ENCODE results near the gene SSPN. TPM values are rescaled to one million over a fixed set of nuclear protein-coding genes. Genes with fewer than 3 reads are reported as not detected.
A peak's percentile ranks its signal among the peaks of the same experiment; 100 is the strongest.

The SSPN gene
- total RNA-seq, 1 experiment from 2014 or later: 0.17 TPM

GRCh38 chr12:26188127-26188526 is 7.2 kb upstream of the SSPN start:
- Histone ChIP-seq H3K9ac (ENCODE audit: low read length) (no peak overlapping the region), H3K4me1 (ENCODE audit: control insufficient read depth in 1 of 2, insufficient read depth in 2 of 2, low read length in 2 of 2) (peaks cover 0 to 6% of the 10 kb centered on the region in 2 experiments; a peak in 1 of 4 replicates), H3K9me3 (ENCODE audit: control insufficient read depth in 1 of 2, insufficient read depth in 1 of 2, low read depth in 1 of 2, low read length in 2 of 2) (no peaks in the 10 kb centered on the region), H3K36me3 (ENCODE audit: control insufficient read depth in 1 of 2, insufficient read depth in 2 of 2, low read length in 2 of 2) (no peaks in the 10 kb centered on the region), H3K9me2 (ENCODE audit: insufficient read depth) (no peaks in the 10 kb centered on the region), H3K4me2 (ENCODE audit: low read length) (no peak overlapping the region), H4K20me1 (ENCODE audit: insufficient read depth) (no peaks in the 10 kb centered on the region), H3K27ac (ENCODE audit: low read depth, low read length) (no peak overlapping the region), H3K4me3 (replicated peaks in 1 of 2; ENCODE audit: low read depth in 1 of 2, low read length in 2 of 2) (no peak overlapping the region), H3K27me3 (ENCODE audit: insufficient read depth, low read length) (no peaks in the 10 kb centered on the region), H2AFZ (ENCODE audit: low read depth, low read length, poor library complexity, severe bottlenecking) (peak overlapping the region; percentile 56), H3K79me2 (ENCODE audit: insufficient read depth, low read length) (no peaks in the 10 kb centered on the region)
- ChIA-PET POLR2A (no interaction called here), CTCF (no interaction called here), RAD21 (ENCODE audit: low non-redundant PET in 1 of 2, low total read pairs in 2 of 2, uncharacterized antibody in 2 of 2, unreplicated experiment in 2 of 2) (no interaction called here)
- intact Hi-C loops (cut with micrococcal nuclease): no loop called here
- DNase-seq (ENCODE audit: low read depth, low spot score) (no peak), ATAC-seq (no peak)
- no TSS peak for BruUV-seq (replicated peaks)
- TF ChIP-seq YY1 (IDR thresholded peaks at IDR 0.05; ENCODE audit: extremely low read depth, insufficient replicate concordance, low read depth, low read length): no peak
- TF ChIP-seq ELF1 (IDR thresholded peaks at IDR 0.05; ENCODE audit: borderline replicate concordance, low read depth): no peak
- TF ChIP-seq EZH2 (IDR thresholded peaks at IDR 0.05): no peak
- TF ChIP-seq ZFX (IDR thresholded peaks at IDR 0.05): no peak
- no peak for TF ChIP-seq REST (IDR thresholded peaks at IDR 0.05; ENCODE audit: low read depth)
- TF ChIP-seq CBX3 (IDR thresholded peaks at IDR 0.05; ENCODE audit: low read depth): no peak
- no peak for TF ChIP-seq SIN3A (IDR thresholded peaks at IDR 0.05; ENCODE audit: low read depth)
- TF ChIP-seq ZBTB33 (IDR thresholded peaks at IDR 0.05; ENCODE audit: extremely low read depth, insufficient replicate concordance, low read length): no peak
- TF ChIP-seq POLR2A (IDR thresholded peaks at IDR 0.05; ENCODE audit: borderline replicate concordance, extremely low read depth, insufficient read depth, insufficient read length): no peak
- no peak for TF ChIP-seq JUND (IDR thresholded peaks at IDR 0.05)
- no peak for TF ChIP-seq EZH2phosphoT487 (IDR thresholded peaks at IDR 0.05; ENCODE audit: borderline replicate concordance)
- no peak for TF ChIP-seq EGR1 (IDR thresholded peaks at IDR 0.05; ENCODE audit: low read depth)
- TF ChIP-seq ZNF274 (IDR thresholded peaks at IDR 0.05; ENCODE audit: low read depth, low read length): no peak
- no peak for TF ChIP-seq TCF7L2 (IDR thresholded peaks at IDR 0.05; ENCODE audit: borderline replicate concordance, extremely low read depth, insufficient read depth, insufficient read length)
- TF ChIP-seq FOSL1 (IDR thresholded peaks at IDR 0.05; ENCODE audit: low read depth): no peak
- no peak for TF ChIP-seq SP1 (IDR thresholded peaks at IDR 0.05; ENCODE audit: low read depth)
- TF ChIP-seq SRF (IDR thresholded peaks at IDR 0.05; ENCODE audit: low read depth): no peak
- TF ChIP-seq, protein P1, sequence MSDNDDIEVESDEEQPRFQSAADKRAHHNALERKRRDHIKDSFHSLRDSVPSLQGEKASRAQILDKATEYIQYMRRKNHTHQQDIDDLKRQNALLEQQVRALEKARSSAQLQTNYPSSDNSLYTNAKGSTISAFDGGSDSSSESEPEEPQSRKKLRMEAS (IDR thresholded peaks at IDR 0.05): no peak
- TF ChIP-seq, protein P2, sequence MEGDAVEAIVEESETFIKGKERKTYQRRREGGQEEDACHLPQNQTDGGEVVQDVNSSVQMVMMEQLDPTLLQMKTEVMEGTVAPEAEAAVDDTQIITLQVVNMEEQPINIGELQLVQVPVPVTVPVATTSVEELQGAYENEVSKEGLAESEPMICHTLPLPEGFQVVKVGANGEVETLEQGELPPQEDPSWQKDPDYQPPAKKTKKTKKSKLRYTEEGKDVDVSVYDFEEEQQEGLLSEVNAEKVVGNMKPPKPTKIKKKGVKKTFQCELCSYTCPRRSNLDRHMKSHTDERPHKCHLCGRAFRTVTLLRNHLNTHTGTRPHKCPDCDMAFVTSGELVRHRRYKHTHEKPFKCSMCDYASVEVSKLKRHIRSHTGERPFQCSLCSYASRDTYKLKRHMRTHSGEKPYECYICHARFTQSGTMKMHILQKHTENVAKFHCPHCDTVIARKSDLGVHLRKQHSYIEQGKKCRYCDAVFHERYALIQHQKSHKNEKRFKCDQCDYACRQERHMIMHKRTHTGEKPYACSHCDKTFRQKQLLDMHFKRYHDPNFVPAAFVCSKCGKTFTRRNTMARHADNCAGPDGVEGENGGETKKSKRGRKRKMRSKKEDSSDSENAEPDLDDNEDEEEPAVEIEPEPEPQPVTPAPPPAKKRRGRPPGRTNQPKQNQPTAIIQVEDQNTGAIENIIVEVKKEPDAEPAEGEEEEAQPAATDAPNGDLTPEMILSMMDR (IDR thresholded peaks at IDR 0.05 in 2 of 3, conservative IDR thresholded peaks at IDR 0.05 in 1 of 3; ENCODE audit: borderline replicate concordance in 1 of 3, insufficient read depth in 1 of 3, low read depth in 2 of 3, low read length in 2 of 3): no peak
- TF ChIP-seq CEBPB (IDR thresholded peaks at IDR 0.05; ENCODE audit: low read depth): no peak

All from HCT116 (cell line).